IMR-90 (cell line): ENCODE results near the gene NLGN1. TPM values are rescaled to one million over a fixed set of nuclear protein-coding genes. Genes with fewer than 3 reads are reported as not detected.

Source experiments
- ATAC-seq: fragments of 200-7000 bp; cut with Tn5 transposase; 2 replicates; pipeline ENCODE4 v1.9.1; 2020; ENCODE audit warnings: low read depth, mild to moderate bottlenecking, moderate library complexity
- BruUV-seq: library from RNA; stranded (reverse); fragments of 400-500 nt; replicated peaks from 2 replicates; lab custom pipeline; 2021; lab: Mats Ljungman, UMichigan
- CTCF ChIA-PET: fragments of 300-600 bp; formaldehyde crosslinking; extraction: SDS; loops from one replicate; lab custom pipeline; 2021; ENCODE audit warnings: antibody characterized with exemption; lab: Yijun Ruan, JAX
- POLR2A ChIA-PET: fragments of 300-600 bp; sonication (Branson Sonifier 250); formaldehyde crosslinking; loops from one replicate; lab custom pipeline; 2022; ENCODE audit warnings: antibody characterized with exemption; ENCODE audit not compliant: unreplicated experiment; lab: Charles Lee
- DNase-seq: peaks from one replicate; pipeline ENCODE4 v3.0.0; 2013
- H2AFZ ChIP-seq: replicated peaks from 2 replicates; pipeline ENCODE3; 2013; ENCODE audit warnings: low read length, mild to moderate bottlenecking; ENCODE audit not compliant: poor library complexity
- H2AK5ac ChIP-seq: 2 replicates; pipeline ENCODE4 v1.6.1; 2013; ENCODE audit warnings: low read depth, low read length, inconsistent platforms
- H2AK9ac ChIP-seq: replicated peaks from 2 replicates; pipeline ENCODE3; 2013; ENCODE audit warnings: mild to moderate bottlenecking, low read depth, low read length, moderate library complexity; ENCODE audit not compliant: poor library complexity
- H2BK120ac ChIP-seq: 2 replicates; pipeline ENCODE4 v1.6.1; 2013; ENCODE audit warnings: low read depth, low read length, inconsistent platforms
- H2BK15ac ChIP-seq: 3 replicates; pipeline ENCODE4 v1.6.1; 2013; ENCODE audit warnings: low read depth, low read length, inconsistent platforms
- H2BK20ac ChIP-seq: 2 replicates; pipeline ENCODE4 v1.6.1; 2013; ENCODE audit warnings: low read depth, mild to moderate bottlenecking, inconsistent platforms, low read length, moderate library complexity
- H2BK5ac ChIP-seq: 2 replicates; pipeline ENCODE4 v1.6.1; 2013; ENCODE audit warnings: mild to moderate bottlenecking, low read depth, low read length, inconsistent platforms; ENCODE audit not compliant: poor library complexity, severe bottlenecking
- H3K14ac ChIP-seq: replicated peaks from 2 replicates; pipeline ENCODE4 v1.6.1; 2013; ENCODE audit warnings: low read depth, low read length, inconsistent platforms
- H3K18ac ChIP-seq: 2 replicates; pipeline ENCODE4 v1.6.1; 2013; ENCODE audit warnings: low read depth, low read length, control low read depth
- H3K23ac ChIP-seq: 2 replicates; pipeline ENCODE4 v1.6.1; 2013; ENCODE audit warnings: low read depth, low read length, inconsistent platforms
- H3K27ac ChIP-seq: 2 replicates; pipeline ENCODE4 v1.5.1; 2013; ENCODE audit warnings: mild to moderate bottlenecking, control low read depth, low read length; ENCODE audit not compliant: insufficient read depth
- H3K27me3 ChIP-seq: 2 replicates; pipeline ENCODE4 v1.6.1; 2013; ENCODE audit warnings: low read length; ENCODE audit not compliant: control insufficient read depth, insufficient read depth
- H3K36me3 ChIP-seq: 2 replicates; pipeline ENCODE4 v1.6.1; 2013; ENCODE audit warnings: low read length, mixed read lengths; ENCODE audit not compliant: control insufficient read depth, insufficient read depth
- H3K4ac ChIP-seq: 2 replicates; pipeline ENCODE4 v1.6.1; 2013; ENCODE audit warnings: low read depth, low read length, inconsistent platforms
- H3K4me1 ChIP-seq: 2 replicates; pipeline ENCODE4 v1.6.1; 2013; ENCODE audit warnings: low read length, mixed read lengths; ENCODE audit not compliant: control insufficient read depth, insufficient read depth
- H3K4me2 ChIP-seq: 2 replicates; pipeline ENCODE4 v1.6.1; 2013; ENCODE audit warnings: low read depth, mild to moderate bottlenecking, control low read depth, low read length, moderate library complexity
- H3K4me3 ChIP-seq: 2 replicates; pipeline ENCODE4 v1.5.1; 2013; ENCODE audit warnings: low read depth, mild to moderate bottlenecking, control low read depth, low read length, moderate library complexity; ENCODE audit not compliant: insufficient read depth
- H3K56ac ChIP-seq: 2 replicates; pipeline ENCODE4 v1.6.1; 2013; ENCODE audit warnings: low read length, inconsistent platforms; ENCODE audit not compliant: insufficient read depth; ENCODE audit errors: extremely low read depth
- H3K79me1 ChIP-seq, 2 experiments: 2 replicates each; pipeline ENCODE4 v1.6.1; 2013; ENCODE audit warnings: low read length in 2 of 2, inconsistent platforms in 1 of 2, low read depth in 1 of 2
- H3K9ac ChIP-seq: 2 replicates; pipeline ENCODE4 v1.6.1; 2013; ENCODE audit warnings: low read depth, low read length, control low read depth
- H3K9me1 ChIP-seq: 2 replicates; pipeline ENCODE4 v1.6.1; 2013; ENCODE audit warnings: low read length, inconsistent platforms; ENCODE audit not compliant: insufficient read depth
- H3K9me3 ChIP-seq: 2 replicates; pipeline ENCODE4 v1.6.1; 2013; ENCODE audit warnings: low read length; ENCODE audit not compliant: control insufficient read depth, insufficient read depth
- H4K20me1 ChIP-seq: 2 replicates; pipeline ENCODE4 v1.6.1; 2013; ENCODE audit warnings: low read length, inconsistent platforms; ENCODE audit not compliant: insufficient read depth
- H4K5ac ChIP-seq: 2 replicates; pipeline ENCODE4 v1.6.1; 2013; ENCODE audit warnings: mild to moderate bottlenecking, low read depth, low read length, control low read depth
- H4K8ac ChIP-seq, 2 experiments: 2 replicates each; pipeline ENCODE4 v1.6.1; 2013; ENCODE audit warnings: low read depth in 2 of 2, low read length in 2 of 2, control low read depth in 1 of 2, inconsistent platforms in 1 of 2
- H4K91ac ChIP-seq: 2 replicates; pipeline ENCODE4 v1.6.1; 2013; ENCODE audit warnings: low read depth, low read length, inconsistent platforms; ENCODE audit not compliant: insufficient read depth
- SMC3 ChIP-seq: fragments of 150-350 bp; IDR thresholded peaks from 2 replicates; pipeline ENCODE4 v1.6.1; 2016; ENCODE audit warnings: low read depth, mild to moderate bottlenecking, antibody characterized with exemption, low read length, moderate library complexity
- WGBS, 2 experiments: methylation state at CpG; one replicate each; pipeline versions ENCODE4 v1.1.5 to v1.1.7; 2013; ENCODE audit warnings: missing lambda C conversion rate in 2 of 2; ENCODE audit not compliant: insufficient read length in 1 of 2; ENCODE audit errors: extremely low coverage in 2 of 2; 5-methylcytosine and 5-hydroxymethylcytosine counted together
- dilution Hi-C: fragments of 300-500 bp; cut with HindIII; formaldehyde crosslinking; loops from one replicate; pipeline ENCODE4 v1.14.3; 2018; ENCODE audit warnings: low sequenced_read_pairs; ENCODE audit not compliant: unreplicated experiment
- in situ Hi-C: fragments of 300-500 bp; cut with MboI; formaldehyde crosslinking; loops from 3 replicates; pipeline ENCODE4 v1.14.3; 2019; ENCODE audit warnings: low sequenced_read_pairs, inconsistent platforms, mixed read lengths
- intact Hi-C: fragments of 100-400 bp; cut with micrococcal nuclease; formaldehyde crosslinking; loops from 2 replicates; pipeline ENCODE4 v1.10.0; 2022
- polyA plus RNA-seq, 3 experiments: library from polyadenylated mRNA; depleted of rRNA; stranded (reverse); fragments of >200 nt; gene quantifications; 2 replicates each; pipeline ENCODE4 v1.2.3, GENCODE V29; 2012; ENCODE audit warnings: low replicate concordance in 1 of 3
- total RNA-seq: library from RNA; depleted of rRNA; stranded (reverse); fragments of >200 nt; gene quantifications from 2 replicates; pipeline ENCODE4 v1.2.3, GENCODE V29; 2012

Gene NLGN1
- total and polyA plus RNA-seq, 2 of the 4 experiments (the other 2 are of a cell fraction) = 1.8 to 12.5 TPM

DNA sequence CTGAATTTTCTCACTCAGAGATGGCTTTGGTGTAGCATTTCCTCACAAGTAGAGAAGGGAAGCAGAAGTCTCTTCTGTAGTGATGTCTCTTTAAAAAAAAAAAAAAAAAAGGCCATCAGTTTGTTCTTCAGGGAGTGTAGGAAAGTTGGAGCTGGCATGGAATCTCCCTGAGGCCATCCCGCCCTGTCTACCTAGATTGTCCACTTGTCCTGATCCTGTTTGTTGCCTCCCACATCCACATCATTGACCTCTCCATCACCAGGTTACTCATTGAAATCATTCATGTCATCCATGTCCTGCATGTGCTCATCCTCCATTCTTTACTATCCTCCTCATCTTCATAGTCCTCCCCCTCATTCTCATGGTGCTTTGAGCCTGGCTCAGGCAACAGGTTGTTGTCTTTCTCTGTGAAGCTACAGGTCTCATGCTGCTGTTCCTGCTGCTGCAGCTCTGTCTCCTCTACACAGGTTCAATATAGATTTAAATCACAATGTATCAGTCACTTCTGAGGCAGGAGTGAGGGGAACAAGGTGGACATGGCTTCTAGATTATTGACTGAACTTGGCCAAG is 905.3 kb downstream of the NLGN1 start:
- Histone ChIP-seq H3K27ac (no peak overlapping the region), H2BK5ac (no peak overlapping the region), H3K18ac (no peak overlapping the region), H3K9me3 (no peaks in the 10 kb centered on the region), H3K4ac (no peak overlapping the region), H2BK120ac (no peak overlapping the region), H3K4me3 (no peak overlapping the region), H2AK9ac (no peak overlapping the region), H2AFZ (no peak overlapping the region), H3K4me2 (no peak overlapping the region), H3K56ac (no peak overlapping the region), H3K23ac (no peak overlapping the region), H3K14ac (no peak overlapping the region), H3K9ac (no peak overlapping the region), H4K91ac (no peak overlapping the region), H3K79me1 (no peaks in the 10 kb centered on the region), H4K20me1 (no peaks in the 10 kb centered on the region), H3K4me1 (no peaks in the 10 kb centered on the region; the same call in 1 of the 2 replicates), H2BK20ac (no peak overlapping the region), H3K9me1 (no peaks in the 10 kb centered on the region), H4K5ac (no peak overlapping the region), H3K36me3 (no peaks in the 10 kb centered on the region), H3K27me3 (no peaks in the 10 kb centered on the region), H4K8ac (no peak overlapping the region), H2BK15ac (no peak overlapping the region), H2AK5ac (no peak overlapping the region)
- in situ Hi-C loops (no loop called here), intact Hi-C loops (no loop called here), dilution Hi-C loops (no loop called here)
- ATAC-seq (no peak), DNase-seq (no peak)
- no peak for TF ChIP-seq SMC3
- ChIA-PET POLR2A (no interaction called here), CTCF (interaction anchor here (0.6 to 0.7 kb wide), 2 partner anchors 24 to 217 kb away, joined by 3 to 4 read pairs; no protein-coding TSS in a partner anchor)
- no CpG with 5 or more reads among the region's 1 CpG for WGBS, 2 experiments
- BruUV-seq = no TSS peak
